ENCODE data around the gene ITPRID2.

ITPRID2 gene

GRCh38 chr2:181895818-181896217 is 4.3 kb downstream of the ITPRID2 start:
- no peak overlapping the region for H3K9ac ChIP-seq (ENCODE audit: insufficient read length)
- DNase-seq (ENCODE audit: low read depth, low spot score) = no peak
- no peaks in the 10 kb centered on the region for H3K9me3 ChIP-seq (ENCODE audit: low read depth, low read length)
- TF ChIP-seq EZH2 (IDR thresholded peaks at IDR 0.05) (no peak), FOXP2 (optimal IDR thresholded peaks at IDR 0.05; ENCODE audit: control extremely low read depth, extremely low read length, insufficient read depth) (no peak), POLR2AphosphoS5 (IDR thresholded peaks at IDR 0.05; ENCODE audit: borderline replicate concordance, low read depth, low read length) (no peak)
- no peak overlapping the region for H3K27ac ChIP-seq
- H3K4me3 ChIP-seq = no peak overlapping the region
- peaks cover 44% of the 10 kb centered on the region for H3K36me3 ChIP-seq (ENCODE audit: insufficient read depth, low read length)

GRCh38 chr2:181896286-181896685 is 4.8 kb downstream of the ITPRID2 start:
- TF ChIP-seq EZH2 (IDR thresholded peaks at IDR 0.05) (no peak), POLR2AphosphoS5 (IDR thresholded peaks at IDR 0.05; ENCODE audit: borderline replicate concordance, low read depth, low read length) (no peak), FOXP2 (optimal IDR thresholded peaks at IDR 0.05; ENCODE audit: control extremely low read depth, extremely low read length, insufficient read depth) (no peak)
- no peaks in the 10 kb centered on the region for H3K9me3 ChIP-seq (ENCODE audit: low read depth, low read length)
- DNase-seq (ENCODE audit: low read depth, low spot score) = no peak
- H3K9ac ChIP-seq (ENCODE audit: insufficient read length) = no peak overlapping the region
- no peak overlapping the region for H3K4me3 ChIP-seq
- H3K36me3 ChIP-seq (ENCODE audit: insufficient read depth, low read length) = peaks cover 48% of the 10 kb centered on the region
- no peak overlapping the region for H3K27ac ChIP-seq

- Histone ChIP-seq H3K36me3 (ENCODE audit: insufficient read depth, low read length) (peaks cover 71% of the 10 kb centered on the region), H3K27ac (no peak overlapping the region), H3K9me3 (ENCODE audit: low read depth, low read length) (no peaks in the 10 kb centered on the region), H3K9ac (ENCODE audit: insufficient read length) (no peak overlapping the region), H3K4me3 (no peak overlapping the region)
- DNase-seq (ENCODE audit: low read depth, low spot score) = no peak
- no peak for TF ChIP-seq FOXP2 (optimal IDR thresholded peaks at IDR 0.05; ENCODE audit: control extremely low read depth, extremely low read length, insufficient read depth)
Observed at GRCh38 chr2:181900007-181900651, 8.6 kb downstream of the ITPRID2 start.

- TF ChIP-seq POLR2AphosphoS5 (IDR thresholded peaks at IDR 0.05; ENCODE audit: borderline replicate concordance, low read depth, low read length) = no peak
- Histone ChIP-seq H3K27ac (no peak overlapping the region), H3K9me3 (ENCODE audit: low read depth, low read length) (no peaks in the 10 kb centered on the region), H3K9ac (ENCODE audit: insufficient read length) (no peak overlapping the region), H3K4me3 (no peak overlapping the region), H3K36me3 (ENCODE audit: insufficient read depth, low read length) (peaks cover 85% of the 10 kb centered on the region)
- DNase-seq (ENCODE audit: low read depth, low spot score) = no peak
Observed at GRCh38 chr2:181902625-181903024, 11.1 kb downstream of the ITPRID2 start.

DNA sequence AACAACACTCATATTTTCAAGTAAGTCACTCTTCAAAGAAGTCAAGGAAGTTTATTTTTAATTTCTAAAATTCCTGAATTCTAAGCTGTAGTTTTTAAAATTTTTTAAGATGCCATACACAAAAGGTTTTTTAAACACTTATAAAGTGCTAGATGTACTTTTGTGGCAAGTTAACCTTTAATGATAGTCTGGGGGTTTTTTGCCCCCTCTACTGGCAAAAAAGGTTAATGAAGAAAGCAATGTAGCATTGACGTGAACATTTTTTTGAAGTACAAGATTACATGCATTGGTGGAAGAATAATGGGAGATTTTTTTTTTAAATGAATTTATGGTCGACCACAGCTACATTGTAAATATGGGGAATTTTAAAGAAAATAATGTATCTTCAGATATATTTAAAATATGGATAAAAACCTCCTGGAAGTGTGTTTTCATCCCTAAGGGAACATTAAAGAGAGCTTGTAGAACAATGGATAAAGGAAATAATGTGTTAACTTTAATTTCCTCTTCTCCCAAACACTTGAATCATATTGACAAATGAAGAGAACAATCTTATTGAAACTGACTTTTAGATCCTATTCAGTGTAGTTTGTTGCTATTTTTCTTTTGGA is 12.6 kb downstream of the ITPRID2 start:
- H3K9me3 ChIP-seq (ENCODE audit: low read depth, low read length) = no peaks in the 10 kb centered on the region
- no peak for TF ChIP-seq POLR2AphosphoS5 (IDR thresholded peaks at IDR 0.05; ENCODE audit: borderline replicate concordance, low read depth, low read length)
- no peak for TF ChIP-seq FOXP2 (optimal IDR thresholded peaks at IDR 0.05; ENCODE audit: control extremely low read depth, extremely low read length, insufficient read depth)
- no peak for TF ChIP-seq EZH2 (IDR thresholded peaks at IDR 0.05)
- H3K9ac ChIP-seq (ENCODE audit: insufficient read length) = no peak overlapping the region
- H3K27ac ChIP-seq = 0 out of 2 replicates have a peak overlapping the region, but pooled peaks have one; percentile 8
- no peak overlapping the region for H3K4me3 ChIP-seq
- peaks cover 78% of the 10 kb centered on the region for H3K36me3 ChIP-seq (ENCODE audit: insufficient read depth, low read length)
- peak; percentile 34 for DNase-seq (ENCODE audit: low read depth, low spot score)

- no peak overlapping the region for H3K27ac ChIP-seq
- H3K9ac ChIP-seq (ENCODE audit: insufficient read length) = no peak overlapping the region
- TF ChIP-seq FOXP2 (optimal IDR thresholded peaks at IDR 0.05; ENCODE audit: control extremely low read depth, extremely low read length, insufficient read depth) (no peak), EZH2 (IDR thresholded peaks at IDR 0.05) (no peak), POLR2AphosphoS5 (IDR thresholded peaks at IDR 0.05; ENCODE audit: borderline replicate concordance, low read depth, low read length) (no peak)
- peaks cover 66% of the 10 kb centered on the region for H3K36me3 ChIP-seq (ENCODE audit: insufficient read depth, low read length)
- no peak for DNase-seq (ENCODE audit: low read depth, low spot score)
- H3K9me3 ChIP-seq (ENCODE audit: low read depth, low read length) = no peaks in the 10 kb centered on the region
- H3K4me3 ChIP-seq = no peak overlapping the region
Observed at GRCh38 chr2:181907057-181907456, 15.5 kb downstream of the ITPRID2 start.

GRCh38 chr2:181907635-181908034 is 16.1 kb downstream of the ITPRID2 start:
- Histone ChIP-seq H3K9me3 (ENCODE audit: low read depth, low read length) (no peaks in the 10 kb centered on the region), H3K9ac (ENCODE audit: insufficient read length) (no peak overlapping the region), H3K27ac (no peak overlapping the region), H3K4me3 (no peak overlapping the region), H3K36me3 (ENCODE audit: insufficient read depth, low read length) (peaks cover 62% of the 10 kb centered on the region)
- DNase-seq (ENCODE audit: low read depth, low spot score) = no peak
- TF ChIP-seq EZH2 (IDR thresholded peaks at IDR 0.05) = no peak
- TF ChIP-seq POLR2AphosphoS5 (IDR thresholded peaks at IDR 0.05; ENCODE audit: borderline replicate concordance, low read depth, low read length) = no peak
- TF ChIP-seq FOXP2 (optimal IDR thresholded peaks at IDR 0.05; ENCODE audit: control extremely low read depth, extremely low read length, insufficient read depth) = no peak

- TF ChIP-seq EZH2 (IDR thresholded peaks at IDR 0.05) = no peak
- no peak for TF ChIP-seq FOXP2 (optimal IDR thresholded peaks at IDR 0.05; ENCODE audit: control extremely low read depth, extremely low read length, insufficient read depth)
- no peak for TF ChIP-seq POLR2AphosphoS5 (IDR thresholded peaks at IDR 0.05; ENCODE audit: borderline replicate concordance, low read depth, low read length)
- Histone ChIP-seq H3K36me3 (ENCODE audit: insufficient read depth, low read length) (peaks cover 57% of the 10 kb centered on the region), H3K9me3 (ENCODE audit: low read depth, low read length) (no peaks in the 10 kb centered on the region), H3K27ac (no peak overlapping the region), H3K9ac (ENCODE audit: insufficient read length) (no peak overlapping the region), H3K4me3 (no peak overlapping the region)
- no peak for DNase-seq (ENCODE audit: low read depth, low spot score)
Observed at GRCh38 chr2:181910028-181910831, 18.7 kb downstream of the ITPRID2 start.
